Peyer's patch (tissue), 4 donors: ENCODE measurements around the gene SLC6A1.

Experiments
- CTCF ChIP-seq, 6 experiments: fragments of 450-650 bp in 4 of 6; fragments of 200-600 bp in 2 of 6; sonication (generic) in 1 of 6; IDR thresholded peaks; one replicate each; pipeline ENCODE4 v1.5.1; 2017 to 2019; ENCODE audit warnings: antibody characterized with exemption in 6 of 6, mild to moderate bottlenecking in 3 of 6, moderate library complexity in 1 of 6
- POLR2A ChIP-seq, 2 donors: fragments of 450-650 bp; IDR thresholded peaks; one replicate each; pipeline ENCODE4 v1.5.1; 2017; ENCODE audit warnings: antibody characterized with exemption in 2 of 2, mild to moderate bottlenecking in 2 of 2, moderate library complexity in 2 of 2

GRCh38 chr3:10968401-10968800, 24.1 kb upstream of the SLC6A1 start:
- TF ChIP-seq CTCF (IDR thresholded peaks at IDR 0.05): no peak
- no peak for TF ChIP-seq POLR2A (IDR thresholded peaks at IDR 0.05)
